Activated CD8-positive, alpha-beta memory T cell treated with anti-CD3 and anti-CD28 coated beads for 1 hour (primary cell): Measurements from ENCODE around the gene BICDL1.
"Not testable (repeated sequence)": the region's sequence is repeated elsewhere in the genome, so short reads cannot be mapped to it uniquely, and the experiment has no call there.

Experiments
- DNase-seq, 2 donors: peaks; one replicate each; pipeline ENCODE4 v3.0.0-alpha.2; 2020; ENCODE audit warnings: low read depth in 1 of 2; ENCODE audit errors: extremely low read depth in 1 of 2

The BICDL1 gene, protein sequence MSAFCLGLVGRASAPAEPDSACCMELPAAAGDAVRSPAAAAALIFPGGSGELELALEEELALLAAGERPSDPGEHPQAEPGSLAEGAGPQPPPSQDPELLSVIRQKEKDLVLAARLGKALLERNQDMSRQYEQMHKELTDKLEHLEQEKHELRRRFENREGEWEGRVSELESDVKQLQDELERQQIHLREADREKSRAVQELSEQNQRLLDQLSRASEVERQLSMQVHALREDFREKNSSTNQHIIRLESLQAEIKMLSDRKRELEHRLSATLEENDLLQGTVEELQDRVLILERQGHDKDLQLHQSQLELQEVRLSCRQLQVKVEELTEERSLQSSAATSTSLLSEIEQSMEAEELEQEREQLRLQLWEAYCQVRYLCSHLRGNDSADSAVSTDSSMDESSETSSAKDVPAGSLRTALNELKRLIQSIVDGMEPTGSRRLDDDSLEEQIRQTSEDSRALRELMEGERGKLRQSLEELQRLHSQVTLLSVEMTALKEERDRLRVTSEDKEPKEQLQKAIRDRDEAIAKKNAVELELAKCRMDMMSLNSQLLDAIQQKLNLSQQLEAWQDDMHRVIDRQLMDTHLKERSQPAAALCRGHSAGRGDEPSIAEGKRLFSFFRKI

DNA sequence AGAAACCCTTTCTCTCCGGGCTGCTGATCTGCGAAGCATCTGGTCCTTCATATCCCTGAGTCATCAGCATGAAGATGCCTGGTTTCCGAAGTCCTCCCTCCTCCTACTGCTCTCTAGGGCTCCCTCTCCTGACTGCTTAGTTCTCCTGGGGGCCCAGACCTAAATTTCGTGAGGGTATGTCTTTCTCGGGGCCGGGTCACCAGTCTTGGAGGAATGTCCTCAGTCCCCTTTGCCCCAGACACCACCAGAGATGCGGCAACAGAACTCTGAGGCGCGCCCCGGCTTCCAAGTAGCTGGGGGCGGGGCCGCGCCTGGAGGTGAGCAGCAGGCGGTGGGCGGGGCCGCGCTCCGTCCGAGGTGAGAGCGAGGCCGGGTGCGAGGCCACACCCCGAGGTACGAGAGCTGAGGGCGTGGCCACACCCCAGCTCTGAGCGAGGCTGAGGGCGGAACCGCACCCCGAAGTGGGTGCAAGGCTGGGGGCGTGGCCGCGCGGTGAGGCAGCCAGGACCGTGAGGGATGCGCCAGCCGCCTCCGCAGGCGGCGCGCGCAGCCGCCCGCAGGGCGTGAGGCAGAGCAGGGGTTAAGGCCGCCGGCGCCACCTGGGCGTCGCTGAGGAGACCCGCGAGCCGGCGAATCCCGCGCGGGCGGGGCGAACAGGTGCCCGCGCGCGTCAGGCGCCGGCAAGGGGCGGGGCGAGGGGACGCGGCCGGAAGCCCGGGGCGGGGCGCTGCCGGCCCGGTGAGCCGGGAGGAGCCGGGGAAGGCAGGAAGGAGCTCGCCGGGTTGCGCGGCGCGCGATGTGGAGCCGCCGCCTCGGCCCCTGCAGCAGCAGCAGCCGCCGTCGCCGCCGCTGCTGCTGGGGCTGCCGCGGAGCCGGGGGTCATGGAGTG is at the start of gene BICDL1:
TSS of gene BICDL1 (plus strand) at position 765 of the 889 bp plus-strand sequence. CDS start 633 bp downstream, outside the sequence.
- DNase-seq, result peak; percentile 94 to 95

DNA sequence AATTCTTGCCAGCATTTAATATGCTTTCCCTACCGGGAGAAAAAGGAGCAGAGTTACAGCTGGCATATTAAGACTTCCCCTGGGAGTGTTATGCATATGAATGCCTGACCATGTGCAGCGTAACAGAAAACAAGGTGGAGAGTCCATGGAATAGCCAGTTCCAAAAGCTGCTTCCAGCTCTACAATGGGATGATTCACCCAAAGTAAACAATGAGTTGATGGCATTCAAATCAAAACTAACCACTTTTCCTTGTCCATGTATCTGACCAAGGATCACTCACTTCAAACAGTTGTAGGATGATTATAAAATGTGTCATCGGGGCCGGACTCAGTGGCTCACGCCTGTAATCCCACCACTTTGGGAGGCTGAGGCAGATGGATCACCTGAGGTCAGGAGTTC is 48.1 kb upstream of the BICDL1 start:
- DNase-seq, result no peak

DNA sequence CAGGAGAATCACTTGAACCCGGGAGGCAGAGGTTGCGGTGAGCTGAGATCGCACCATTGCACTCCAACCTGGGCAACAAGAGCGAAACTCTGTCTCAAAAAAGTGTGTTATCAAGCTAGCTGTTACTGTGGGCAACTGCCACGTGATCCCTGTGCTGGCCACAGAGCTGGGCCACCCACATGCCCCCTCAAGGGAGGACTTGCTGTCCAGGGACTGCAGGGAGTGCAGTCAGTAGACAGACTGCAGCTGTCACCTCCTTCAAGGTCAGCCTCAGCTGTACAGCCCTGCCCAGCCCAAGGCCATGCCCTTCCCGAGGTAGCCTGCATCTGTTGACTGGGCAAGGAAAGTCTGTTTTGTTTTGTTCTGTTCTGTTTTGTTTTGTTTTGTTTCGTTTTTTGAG is 46.6 kb upstream of the BICDL1 start:
- DNase-seq, result no peak

DNA sequence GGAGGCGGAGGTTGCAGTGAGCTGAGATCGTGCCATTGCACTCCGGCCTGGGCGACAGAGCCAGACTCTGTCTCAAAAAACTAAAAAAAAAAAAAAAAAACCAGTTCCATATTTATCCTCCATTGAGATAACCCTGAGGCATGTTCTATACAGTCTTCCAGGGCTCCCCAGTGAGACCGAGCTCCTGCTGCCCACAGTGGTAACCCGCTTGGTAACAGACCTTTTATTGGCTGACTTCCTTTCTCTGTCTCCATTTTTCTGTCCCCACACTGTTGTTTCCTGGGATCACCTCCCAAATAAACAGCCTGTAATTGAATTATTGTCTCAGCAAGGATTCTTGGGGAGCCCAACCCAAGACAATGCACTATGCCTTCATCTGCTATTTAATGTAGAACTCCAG is 42.8 kb upstream of the BICDL1 start:
- DNase-seq, result no peak

DNA sequence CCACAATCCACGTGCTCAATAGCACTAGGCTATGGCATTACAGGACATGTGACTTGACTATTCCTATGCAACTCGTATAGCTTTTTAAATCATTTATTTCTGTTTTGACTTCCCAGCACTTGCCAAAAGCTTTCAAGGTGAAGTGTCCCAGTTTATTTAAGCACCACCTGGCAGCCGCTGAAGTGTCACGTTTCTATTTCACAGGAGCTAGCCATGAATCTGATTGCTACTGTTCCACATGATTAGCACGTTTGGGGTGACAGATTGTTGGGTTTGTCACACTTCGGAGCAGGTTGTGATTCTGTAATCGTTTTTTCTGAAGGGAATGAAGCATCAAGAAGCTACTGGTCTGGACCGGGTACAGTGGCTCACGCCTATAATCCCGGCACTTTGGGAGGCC is 39.9 kb upstream of the BICDL1 start:
- DNase-seq, result no peak

DNA sequence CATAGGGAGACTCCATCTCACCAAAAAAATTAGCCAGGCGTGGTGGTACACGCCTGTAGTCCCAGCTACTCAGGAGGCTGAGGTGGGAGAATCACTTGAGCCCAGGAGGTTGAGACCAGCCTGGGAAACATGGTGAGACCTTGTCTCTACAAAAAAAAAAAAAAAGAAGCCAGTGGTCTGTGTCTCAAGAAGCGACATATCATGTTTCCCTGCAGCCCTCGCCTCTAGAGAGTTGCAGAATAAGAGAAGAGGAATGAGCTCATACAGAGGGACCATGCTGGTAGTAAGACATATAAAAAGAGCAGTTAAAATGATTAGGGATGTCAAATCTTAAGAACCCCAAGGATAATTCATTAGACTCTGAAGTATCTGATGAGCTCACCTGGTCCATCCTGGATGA is 39.4 kb upstream of the BICDL1 start:
- DNase-seq, result no peak

DNA sequence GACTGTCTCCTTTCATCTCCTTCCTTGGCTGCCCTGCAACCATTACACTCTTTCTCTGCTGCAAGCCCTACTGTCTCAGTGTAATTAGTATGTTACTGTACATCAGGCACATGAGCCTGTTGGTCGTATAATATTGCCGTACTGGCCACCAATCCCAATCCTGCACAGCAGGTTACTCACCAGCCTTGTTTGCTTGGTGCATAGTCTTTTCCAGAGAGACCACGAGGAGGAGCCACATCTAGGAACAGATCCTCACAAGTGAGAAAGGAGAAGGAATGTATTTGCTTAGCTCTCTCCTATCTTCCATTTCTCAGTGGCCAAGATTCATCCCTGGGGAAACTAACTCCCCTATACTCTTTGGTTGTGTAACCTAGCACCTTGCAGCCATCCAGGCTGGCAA is 33.0 kb upstream of the BICDL1 start:
- no peak for DNase-seq

DNA sequence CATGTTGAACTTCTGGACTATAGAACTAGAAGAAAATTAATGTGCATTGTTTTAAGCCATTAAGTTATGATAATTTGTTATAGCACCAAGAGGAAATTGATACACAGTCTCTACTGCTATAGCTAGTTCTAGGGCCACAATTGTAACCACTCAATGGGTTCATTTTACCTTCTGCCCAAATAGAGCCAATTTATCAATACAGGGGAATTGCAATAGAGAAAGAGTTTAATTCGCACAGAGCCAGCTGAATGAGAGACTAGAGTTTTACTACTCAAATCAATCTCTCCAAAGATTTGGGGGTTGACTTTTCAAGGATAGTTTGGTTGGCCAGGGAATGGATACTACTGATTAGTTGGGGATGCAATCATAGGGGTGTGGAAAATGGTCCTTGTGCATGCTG is 31.9 kb upstream of the BICDL1 start:
- DNase-seq, result no peak

DNA sequence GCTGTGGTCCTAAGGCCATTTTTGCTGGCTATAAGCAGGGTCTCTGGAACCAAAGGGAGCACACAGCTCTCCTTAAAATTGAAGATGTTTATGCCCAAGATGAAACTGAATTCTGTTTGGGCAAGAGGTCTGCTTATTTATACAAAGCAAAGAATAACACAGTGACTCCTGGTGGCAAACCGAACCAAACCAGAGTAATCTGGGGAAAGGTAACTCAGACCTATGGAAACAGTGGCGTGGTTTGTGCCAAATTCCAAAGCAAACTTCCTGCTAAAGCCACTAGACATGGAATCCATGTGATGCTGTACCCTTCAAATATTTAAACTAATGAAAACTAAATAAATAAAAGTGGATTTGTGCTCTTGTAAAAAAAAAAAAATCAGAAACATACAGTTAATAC is 29.6 kb upstream of the BICDL1 start:
- DNase-seq, result no peak

DNA sequence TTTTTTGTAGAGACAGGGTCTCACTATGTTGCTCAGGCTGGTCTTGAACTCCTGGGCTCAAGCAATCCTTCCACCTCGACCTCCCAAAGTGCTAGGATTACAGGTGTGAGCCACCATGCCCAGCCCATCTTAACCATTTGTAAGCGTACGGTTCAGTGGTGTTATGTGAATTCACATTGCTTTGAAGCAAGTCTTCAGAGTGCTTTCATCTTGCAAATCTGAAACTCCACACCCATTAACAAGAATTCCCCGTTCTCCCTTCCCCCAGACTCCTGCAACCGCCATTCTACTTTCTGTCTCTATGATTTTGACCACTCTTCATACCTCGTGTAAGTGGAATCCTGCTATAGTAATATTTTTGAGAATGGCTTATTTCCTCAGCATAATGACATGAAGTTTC is 24.9 kb upstream of the BICDL1 start:
- no peak for DNase-seq

DNA sequence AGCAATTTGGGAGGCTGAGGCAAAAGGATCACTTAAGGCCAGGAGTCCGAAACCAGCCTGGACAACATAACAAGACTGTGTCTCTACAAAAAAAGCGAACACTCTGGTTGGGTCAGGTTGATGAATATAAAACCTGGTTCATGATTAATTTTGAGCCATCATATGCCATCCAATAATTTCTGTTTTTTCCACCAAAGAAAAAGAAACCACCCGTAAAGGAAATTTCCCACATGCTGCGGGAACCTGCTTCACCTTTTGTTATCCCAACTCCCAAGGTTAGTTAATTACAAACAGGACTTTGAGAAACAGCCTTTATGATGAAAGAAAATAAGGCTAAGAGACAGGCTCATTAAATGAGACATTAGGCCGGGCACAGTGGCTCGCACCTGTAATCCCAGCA is 24.1 kb upstream of the BICDL1 start:
- DNase-seq, result no peak

DNA sequence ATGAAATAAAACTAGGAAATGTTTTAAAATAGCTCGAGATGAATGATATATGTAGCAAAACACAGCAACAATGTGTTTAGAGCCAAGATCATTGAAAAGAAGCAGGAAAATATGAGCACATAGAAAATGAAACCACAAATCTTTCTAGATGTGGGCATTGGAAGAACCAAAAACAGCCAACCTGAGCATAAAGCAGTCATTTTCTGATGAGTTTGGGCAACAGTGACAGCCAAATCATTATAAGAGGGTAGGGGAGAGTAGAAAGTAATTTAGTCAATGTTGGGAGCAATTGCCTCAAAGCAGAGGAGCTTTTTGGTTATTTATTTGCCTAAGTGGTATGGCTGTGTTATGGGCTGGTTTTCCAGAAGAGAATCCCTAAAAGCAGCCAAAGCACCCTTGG is 8.8 kb upstream of the BICDL1 start:
- DNase-seq, result no peak

DNA sequence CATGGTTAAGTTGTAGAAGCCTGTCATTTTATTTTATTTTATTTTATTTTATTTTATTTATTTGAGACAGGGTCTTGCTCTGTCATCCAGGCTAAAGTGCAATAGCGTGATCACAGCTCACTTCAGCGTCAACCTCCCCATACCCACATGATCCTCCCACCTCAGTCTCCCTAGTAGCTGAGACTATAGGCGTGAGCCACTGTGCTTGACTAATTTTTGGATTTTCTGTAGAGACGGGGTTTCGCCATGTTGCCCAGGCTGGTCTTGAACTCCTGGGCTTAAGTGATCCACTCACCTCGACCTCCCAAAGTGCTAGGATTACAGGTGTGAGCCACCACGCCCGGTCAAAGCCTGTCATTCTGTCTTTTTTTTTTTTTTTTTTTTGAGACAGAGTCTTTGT is 8.3 kb upstream of the BICDL1 start:
- DNase-seq, result not testable (repeated sequence)

DNA sequence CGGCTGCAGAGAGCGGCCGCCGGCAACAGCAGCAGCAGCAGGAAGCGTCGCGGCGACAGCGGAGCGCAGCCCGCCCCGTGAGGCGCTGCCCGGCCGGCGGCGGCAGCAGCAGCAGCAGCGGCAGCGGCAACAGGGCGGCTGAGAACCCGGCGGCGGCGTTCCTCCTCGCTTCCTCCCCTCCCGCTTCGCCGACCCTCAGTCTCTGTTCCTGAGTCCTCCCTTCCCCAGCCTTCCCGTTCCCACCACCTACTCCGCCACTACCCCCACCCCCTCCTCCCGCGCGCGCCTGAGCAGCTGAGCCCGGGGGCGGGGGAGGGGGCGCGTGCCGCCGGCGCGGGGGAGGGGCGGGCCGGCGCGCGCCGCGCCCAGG is 310 bp downstream of the BICDL1 start:
- peak in 1 of 2 donors; percentile 14 for DNase-seq

DNA sequence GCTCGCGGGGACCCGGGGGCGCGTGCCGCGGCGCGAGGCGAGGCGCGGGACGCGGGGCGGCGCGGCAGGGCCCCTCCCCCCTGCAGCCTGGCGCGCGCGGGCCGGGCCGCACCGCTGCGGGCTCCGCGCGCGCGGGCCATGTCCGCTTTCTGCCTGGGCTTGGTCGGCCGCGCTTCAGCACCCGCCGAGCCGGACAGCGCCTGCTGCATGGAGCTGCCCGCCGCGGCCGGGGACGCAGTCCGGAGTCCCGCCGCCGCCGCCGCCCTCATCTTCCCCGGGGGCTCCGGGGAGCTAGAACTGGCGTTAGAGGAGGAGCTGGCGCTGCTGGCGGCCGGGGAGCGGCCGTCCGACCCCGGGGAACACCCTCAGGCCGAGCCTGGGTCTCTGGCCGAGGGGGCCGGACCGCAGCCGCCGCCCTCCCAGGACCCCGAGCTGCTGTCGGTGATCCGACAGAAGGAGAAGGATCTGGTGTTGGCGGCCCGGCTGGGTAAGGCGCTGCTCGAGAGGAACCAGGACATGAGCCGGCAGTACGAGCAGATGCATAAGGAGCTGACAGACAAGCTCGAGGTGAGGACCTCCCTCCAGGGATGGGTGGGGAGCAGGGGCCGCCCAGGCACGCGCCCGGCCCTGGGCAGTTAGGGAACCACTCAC is 820 bp downstream of the BICDL1 start:
- peak in 1 of 2 donors; percentile 58 for DNase-seq

DNA sequence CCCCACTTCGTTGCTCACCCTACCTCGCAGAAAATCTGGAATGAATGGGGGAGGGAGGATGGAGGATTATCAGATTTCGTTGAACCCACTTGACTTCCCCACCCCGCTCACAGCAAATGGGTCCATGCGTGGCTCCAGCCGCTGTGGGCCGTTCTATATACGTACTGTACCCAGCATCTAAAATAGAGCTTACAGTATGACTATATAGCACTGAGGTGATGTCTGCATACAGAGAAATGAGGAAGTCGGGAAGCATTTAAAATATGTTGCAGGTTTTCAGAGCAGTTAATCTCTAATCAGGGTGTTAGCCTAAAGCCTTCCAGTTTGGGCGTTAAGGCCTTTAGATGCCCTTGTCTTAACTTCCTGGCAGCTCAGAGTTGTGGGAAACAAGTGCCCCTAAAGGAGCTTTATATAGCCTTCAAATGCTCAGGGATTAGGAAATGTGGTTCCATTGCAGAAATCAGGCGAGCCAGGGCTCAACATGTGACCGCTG is 1.4 kb downstream of the BICDL1 start:
- DNase-seq, result no peak

DNA sequence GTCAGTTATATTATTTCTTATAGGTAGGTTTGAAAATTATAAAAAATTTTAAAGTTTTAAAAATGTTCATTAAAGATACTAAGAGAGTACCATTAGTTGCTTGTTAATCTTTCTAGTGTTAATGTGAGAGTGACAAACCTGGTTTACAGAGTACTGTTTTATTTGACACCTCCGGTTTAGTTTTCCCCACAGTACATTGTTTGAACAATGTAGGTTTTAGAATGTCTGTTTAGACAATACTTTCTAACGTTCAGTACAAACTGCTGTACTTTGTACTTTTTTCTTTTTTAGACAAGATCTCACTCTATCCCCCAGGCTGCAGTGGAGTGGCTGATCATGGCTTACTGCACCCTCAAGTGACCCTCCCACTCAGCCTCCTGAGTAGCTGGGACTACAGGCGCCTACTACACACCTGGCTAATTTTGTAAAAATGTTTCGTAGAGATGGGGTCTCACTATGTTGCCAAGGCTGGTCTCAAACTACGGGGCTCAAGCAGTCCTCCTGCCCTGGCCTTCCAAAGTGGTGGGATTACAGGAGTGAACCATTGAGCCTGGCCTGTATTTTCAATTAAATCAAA is 3.2 kb downstream of the BICDL1 start:
- no peak for DNase-seq

DNA sequence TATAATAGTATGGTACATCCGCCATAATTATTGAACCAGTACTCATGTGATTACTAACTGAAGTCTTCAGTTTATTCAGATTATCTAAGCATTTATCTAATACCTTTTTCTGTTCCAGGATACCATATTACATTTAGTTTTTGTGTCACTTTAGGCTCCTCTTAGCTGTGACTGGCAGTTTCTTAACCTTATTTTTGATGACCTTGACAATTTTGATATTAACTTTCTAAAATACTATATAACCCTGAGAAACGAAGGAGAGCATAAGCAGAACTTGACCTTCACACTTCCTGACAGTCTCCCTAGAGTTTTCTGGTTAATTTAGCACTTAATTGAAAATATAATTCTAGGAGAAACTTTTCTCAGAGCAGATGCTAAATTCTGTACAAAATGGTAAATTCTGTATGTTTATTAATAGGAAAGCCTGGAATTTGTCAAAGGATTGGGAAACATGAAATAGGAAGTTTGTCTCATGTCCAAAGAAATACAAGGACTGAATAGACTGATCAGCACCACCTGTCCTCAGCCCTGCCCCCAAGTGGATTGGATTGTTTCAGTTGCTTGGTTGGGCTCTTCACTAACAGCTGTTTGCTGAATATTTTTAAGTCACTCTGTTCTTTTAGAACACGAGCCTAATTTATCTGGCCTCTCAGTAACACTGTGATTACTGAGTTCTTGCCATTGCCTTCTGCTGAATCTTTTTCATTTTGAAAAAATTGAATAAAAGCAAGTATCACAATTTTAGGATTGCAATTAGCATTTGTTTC is 6.0 kb downstream of the BICDL1 start:
- DNase-seq, result no peak

DNA sequence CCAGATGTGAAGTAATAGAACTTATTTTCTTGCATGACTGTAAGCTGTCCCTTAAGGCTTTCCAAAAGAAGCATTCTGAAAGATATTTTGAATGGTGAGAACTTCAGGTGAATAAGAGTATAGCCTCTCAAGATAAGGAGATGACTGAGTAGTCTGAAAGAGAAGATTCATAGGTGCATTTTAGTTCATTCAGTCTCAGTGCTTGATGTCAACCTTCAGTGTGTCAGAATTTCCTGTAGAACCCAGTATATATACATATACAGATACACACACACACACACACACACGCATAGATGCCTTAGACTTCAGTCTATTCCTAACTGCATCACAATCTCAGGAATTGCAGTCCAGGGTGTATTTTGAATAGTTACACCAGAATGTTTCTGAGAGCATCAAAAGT is 7.4 kb downstream of the BICDL1 start:
- no peak for DNase-seq
